Right renal cortex interstitium (tissue), 3 donors: ENCODE measurements around the gene DHCR24. TPM values are rescaled to one million over a fixed set of nuclear protein-coding genes. Genes with fewer than 3 reads are reported as not detected.
A peak's percentile ranks its signal among the peaks of the same experiment; 100 is the strongest.

Experiments
- DNase-seq, 3 donors: peaks; one replicate each; pipeline ENCODE4 v3.0.0-alpha.2; 2013; ENCODE audit warnings: low read depth in 3 of 3, low spot score in 2 of 3
- polyA plus RNA-seq, 3 donors: library from polyadenylated mRNA; unstranded; fragments of 120-200 nt; gene quantifications; one replicate each; pipeline ENCODE4 v1.2.1, GENCODE V29; 2013; ENCODE audit not compliant: insufficient read length in 3 of 3

The DHCR24 gene
- polyA plus RNA-seq, 3 donors = 73.8 to 99.7 (median 80.2) TPM

DNA sequence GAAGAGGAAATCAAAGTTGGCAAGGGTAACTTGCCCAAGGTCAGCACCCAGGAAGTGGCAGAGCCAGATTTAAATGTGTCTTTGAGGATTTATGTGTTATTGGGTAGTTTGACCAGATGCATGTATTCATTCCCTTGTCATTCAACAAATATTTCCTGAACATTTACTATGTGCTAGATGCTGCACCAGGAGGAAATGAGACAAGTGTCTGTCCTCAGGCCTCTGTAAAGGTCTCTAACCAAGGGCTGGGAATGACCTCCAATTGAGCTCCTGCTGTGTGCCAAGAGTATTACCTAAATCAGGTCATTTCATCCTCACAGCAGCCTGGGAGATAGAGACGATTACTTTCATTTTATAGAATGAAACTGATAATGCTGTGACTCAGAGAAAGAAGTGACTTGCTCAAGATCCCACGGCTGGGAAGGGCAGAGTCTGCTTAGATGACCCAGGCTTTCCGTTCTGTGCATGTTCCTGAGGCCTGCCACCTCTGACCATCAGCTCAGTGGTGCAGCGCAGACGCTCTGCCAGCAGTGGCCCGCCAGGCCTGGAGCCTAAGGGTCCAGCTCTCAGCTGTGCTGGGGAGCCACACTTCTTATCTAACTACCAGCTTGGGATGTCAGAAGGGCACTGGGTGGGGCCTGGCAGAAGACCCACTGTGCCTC, 82.4 kb downstream of the DHCR24 start:
- no peak for DNase-seq

- no peak for DNase-seq
These were observed 83.1 kb downstream of the DHCR24 start for GRCh38 chr1:54803761-54804470.

DNA sequence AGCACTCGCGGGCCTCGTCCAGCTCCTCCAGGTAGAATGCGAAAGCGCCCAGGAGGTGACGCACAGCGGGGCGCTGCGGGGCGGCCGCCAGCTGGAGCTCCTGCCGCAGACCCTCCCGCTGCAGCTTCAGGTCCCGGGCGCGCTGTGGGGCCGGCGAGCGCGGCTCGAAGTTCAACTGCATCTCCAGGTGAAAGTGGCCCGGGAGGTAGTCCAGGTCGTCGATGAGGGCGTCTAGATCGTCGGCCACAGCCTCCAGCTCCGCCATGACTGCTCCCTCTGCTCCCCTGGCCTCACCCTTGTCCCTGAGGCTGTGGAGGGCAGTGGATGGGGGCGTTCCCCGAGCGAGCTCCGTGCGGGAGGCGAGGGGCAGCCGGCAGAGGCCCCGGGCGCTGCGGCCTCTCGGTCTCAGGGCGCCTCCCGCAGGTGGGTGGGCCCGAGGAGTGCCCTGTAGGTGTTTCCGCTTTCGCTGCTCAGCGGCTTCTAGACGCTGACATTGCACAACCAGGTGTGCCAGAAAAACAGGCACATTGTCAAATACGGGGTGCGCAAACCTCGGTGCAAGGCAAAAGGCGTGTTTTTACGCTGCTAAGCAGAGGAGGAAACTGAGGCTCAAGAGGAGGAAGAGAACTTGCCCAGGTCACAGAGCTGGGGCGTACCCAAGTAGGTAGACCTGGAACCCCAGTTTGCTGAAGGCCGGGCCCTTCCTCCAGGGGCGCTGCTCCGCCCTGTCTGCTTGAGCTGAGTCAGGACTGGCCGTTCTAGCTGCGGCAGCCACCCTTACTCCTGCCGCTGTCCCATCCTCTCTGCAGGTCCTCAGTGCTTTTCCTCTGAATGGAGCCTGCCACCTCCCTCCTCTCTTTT, 85.9 kb downstream of the DHCR24 start, which contains the start of gene TTC22:
TSS of gene TTC22 (minus strand) at position 425 of the 861 bp plus-strand sequence. CDS start at position 265, 160 bp downstream.
- peak in 1 of 3 donors; percentile 27 for DNase-seq

DNA sequence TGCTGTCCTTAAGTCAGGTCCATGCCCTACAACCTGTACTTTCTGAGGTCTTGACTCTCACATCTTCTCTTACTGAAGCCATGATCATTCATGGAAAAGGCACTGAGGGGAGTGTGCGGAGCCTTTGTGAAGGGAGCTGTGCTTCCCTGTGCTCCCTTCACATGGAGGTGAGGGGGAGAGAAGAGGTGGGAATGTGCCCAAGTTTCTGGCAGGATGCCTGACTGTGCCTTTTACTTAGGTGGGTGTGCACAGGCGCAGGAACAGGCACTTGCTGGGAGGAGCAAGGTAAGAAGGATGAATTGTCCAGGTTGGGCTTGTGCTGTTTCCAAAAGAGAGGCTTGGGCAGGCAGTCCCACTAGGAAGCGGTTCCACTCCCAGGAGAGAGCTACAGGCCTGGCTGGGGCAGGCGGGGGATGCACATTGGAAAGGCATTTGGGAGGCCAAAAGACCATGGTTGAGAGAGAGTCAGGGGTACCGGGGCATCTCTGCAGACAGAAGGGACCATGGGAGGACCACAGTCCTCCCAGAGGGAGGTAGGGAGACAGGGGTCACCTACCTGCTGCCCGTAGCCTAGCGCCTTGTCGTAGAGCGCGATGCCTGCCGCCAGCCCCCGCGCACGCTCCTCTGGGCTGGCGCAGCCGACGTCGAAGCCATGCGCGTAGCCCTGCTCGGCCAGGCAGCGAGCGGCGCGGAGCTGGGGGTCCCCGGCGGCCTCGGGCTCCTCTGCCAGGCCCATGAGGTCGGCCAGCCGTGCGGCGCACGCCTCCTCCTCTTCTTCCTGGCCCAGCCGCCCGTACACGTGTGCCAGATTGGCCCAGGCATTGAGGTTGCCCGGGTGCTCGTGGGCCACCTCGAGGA, 86.7 kb downstream of the DHCR24 start:
- no peak for DNase-seq

Other genes with a start within 250 kb of the DHCR24 start
- 1 to 10 TPM; 2.9 to 4.1 (median 4.0) TPM for gene MROH7, start 245.4 kb downstream of the DHCR24 start, polyA plus RNA-seq
- gene TTC4, start 171.3 kb downstream of the DHCR24 start, polyA plus RNA-seq = 10 to 100 TPM; 33.8 to 35.6 (median 34.6) TPM
- 10 to 100 TPM in 2 of 3 donors, 1 to 10 TPM in 1; 9.9 to 11.0 (median 10.3) TPM for gene PARS2, start 122.7 kb downstream of the DHCR24 start, polyA plus RNA-seq
- gene TTC22, start 85.9 kb downstream of the DHCR24 start, polyA plus RNA-seq = 1 to 10 TPM; 5.0 to 5.8 (median 5.4) TPM
- gene TMEM61, start 93.4 kb upstream of the DHCR24 start, polyA plus RNA-seq = 1 to 10 TPM in 2 of 3 donors, under 1 TPM in 1; 0.87 to 1.4 (median 1.2) TPM
- gene BSND, start 111.7 kb upstream of the DHCR24 start, polyA plus RNA-seq = 1 to 10 TPM; 4.6 to 5.9 (median 5.5) TPM
- 1 to 10 TPM; 1.1 to 1.6 (median 1.3) TPM for gene PCSK9, start 152.4 kb upstream of the DHCR24 start, polyA plus RNA-seq